HG03571 (cell line): ENCODE measurements around the gene GPATCH3.
"Not testable (repeated sequence)": the region's sequence is repeated elsewhere in the genome, so short reads cannot be mapped to it uniquely, and the experiment has no call there.

Source experiments
- ATAC-seq: cut with Tn5 transposase; IDR thresholded peaks from one replicate; pipeline ENCODE4 v1.9.1; 2021; ENCODE audit not compliant: unreplicated experiment

GPATCH3 gene

DNA sequence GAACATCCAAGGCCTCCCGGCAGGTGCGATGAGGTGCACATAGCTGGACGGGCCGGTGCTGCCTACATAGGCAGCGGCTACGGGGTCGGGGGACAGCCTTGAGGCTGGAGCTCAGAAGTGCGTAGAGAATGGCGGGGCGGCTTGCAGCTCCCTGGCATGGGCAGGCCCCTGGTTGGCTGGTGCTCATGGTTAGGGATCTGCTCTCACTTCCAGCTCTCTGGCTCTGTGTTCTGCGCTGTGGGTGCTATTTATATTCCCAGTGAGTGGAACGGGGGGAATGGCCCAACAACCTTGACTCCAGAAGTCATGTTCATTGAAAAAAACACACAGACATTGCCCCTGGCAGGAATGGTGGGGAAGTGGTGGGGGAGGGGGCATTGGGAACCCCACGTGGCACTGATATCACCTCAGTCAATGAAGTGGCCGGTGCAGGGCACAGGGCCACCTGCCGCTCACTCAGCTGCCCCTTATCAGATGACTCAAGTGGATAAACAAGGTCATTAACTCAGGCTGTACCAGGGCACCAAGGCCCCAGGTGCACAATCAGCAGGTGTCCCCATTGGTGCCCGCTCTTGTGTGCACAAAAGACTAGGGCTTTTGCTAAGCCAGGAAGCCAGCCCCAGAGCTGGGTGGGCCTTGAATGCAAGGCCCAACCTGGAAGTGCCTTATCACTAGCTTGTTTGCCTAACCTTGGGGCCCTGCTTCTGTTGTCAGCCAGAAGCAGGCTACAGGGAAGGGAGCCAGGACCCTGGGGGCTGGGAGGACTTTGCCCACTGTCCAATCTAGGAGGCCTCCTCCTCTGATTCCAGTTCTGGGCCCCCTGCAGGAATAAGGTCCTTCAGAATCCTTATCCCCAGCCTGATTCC, 13.7 kb upstream of the GPATCH3 start, which contains the start of gene NR0B2:
TSS of gene NR0B2 (minus strand) at position 222 of the 866 bp plus-strand sequence. CDS start at position 187, 35 bp downstream.
- ATAC-seq: no peak

DNA sequence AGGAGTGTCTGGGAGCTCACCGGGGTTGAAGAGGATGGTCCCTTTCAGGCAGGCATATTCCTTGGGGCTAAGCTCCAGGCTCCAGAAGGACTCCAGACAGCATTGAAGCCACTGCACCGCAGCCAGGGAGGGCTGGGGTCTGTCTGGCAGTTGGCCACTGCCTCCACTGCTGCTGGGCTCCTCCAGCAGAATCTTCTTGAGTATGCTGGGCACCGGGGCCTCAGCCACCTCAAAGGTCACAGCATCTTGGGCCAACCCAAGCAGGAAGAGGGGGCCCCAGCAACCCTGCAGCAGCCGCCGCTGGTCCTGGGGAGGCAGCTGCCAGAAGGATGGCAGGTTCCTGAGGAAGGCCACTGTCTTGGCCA, 13.1 kb upstream of the GPATCH3 start:
- ATAC-seq: no peak

DNA sequence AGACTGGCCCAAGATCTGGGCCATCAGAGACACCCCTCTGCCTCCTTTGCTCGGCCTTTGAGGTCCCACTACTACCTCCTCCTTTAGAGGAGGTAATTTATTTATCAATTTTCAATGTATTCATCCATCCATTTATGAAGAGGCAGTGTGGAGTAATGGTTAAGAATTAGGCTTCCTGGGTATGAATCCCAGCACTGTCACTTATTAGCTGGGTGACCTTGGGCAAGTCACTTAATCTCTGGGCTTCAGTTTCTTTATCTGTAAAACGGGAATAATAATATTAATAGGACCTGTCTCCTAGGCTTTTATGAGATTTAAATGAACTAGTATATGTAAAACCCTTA, 11.9 kb upstream of the GPATCH3 start:
- no peak for ATAC-seq

DNA sequence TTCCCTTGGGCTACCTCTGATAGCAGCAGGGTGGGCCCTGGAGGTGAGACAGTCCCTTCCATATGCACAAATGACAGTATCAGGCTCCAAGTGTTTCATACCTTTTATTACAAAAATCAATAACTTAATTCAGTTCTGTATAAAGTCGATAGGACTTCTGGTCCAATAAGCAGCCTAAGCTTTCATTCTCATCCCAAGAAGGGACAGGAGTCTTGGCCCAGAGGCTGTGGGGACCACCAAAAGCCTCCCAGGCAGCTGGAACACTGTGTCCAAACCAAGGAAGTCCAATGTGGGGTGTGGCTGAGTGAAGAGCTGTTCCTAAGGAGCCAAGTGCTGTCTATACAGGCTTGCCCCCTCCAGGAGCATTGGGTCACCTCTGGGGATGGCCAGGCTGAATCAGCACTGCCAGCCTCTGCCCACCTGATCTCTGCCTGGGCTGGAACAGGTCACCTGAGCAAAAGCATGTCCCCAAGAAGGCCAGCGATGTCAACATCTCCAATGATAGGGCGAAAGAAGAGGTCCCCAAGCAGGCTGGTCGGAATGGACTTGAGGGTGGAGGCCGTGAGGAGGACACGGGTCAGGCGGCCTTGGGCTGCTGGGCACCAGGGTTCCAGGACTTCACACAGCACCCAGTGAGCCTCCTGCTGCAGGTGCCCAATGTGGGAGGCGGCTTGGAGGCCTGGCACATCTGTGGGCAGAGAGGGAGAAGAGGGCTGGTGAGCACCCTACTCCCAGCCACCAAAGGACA, 11.3 kb upstream of the GPATCH3 start:
- no peak for ATAC-seq

- ATAC-seq: no peak
These were observed 10.3 kb upstream of the GPATCH3 start for GRCh38 chr1:26910343-26911160.

DNA sequence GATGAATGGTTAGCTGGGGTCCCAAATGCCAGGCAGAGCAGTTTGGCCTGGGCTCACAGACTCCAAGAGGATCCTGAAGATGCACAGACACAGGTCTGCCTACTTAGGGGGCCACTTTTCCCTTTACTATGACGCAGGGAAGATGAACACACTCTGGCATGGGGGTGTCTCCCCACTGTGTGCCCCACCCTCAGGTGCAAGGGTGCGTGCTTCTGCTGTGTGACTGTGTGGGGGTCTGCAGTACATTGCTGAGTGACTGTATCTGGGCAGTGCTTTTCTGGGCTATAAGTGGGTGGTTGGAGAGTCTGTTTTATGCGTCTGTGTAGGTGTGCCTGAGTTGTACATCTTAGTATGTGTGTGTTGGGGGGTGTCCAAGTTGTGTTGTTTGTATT, 9.7 kb upstream of the GPATCH3 start:
- ATAC-seq: no peak

GRCh38 chr1:26907071-26907917, 7.0 kb upstream of the GPATCH3 start:
- ATAC-seq: no peak

GRCh38 chr1:26900815-26901511, 696 bp upstream of the GPATCH3 start:
- ATAC-seq: no peak

GRCh38 chr1:26897351-26897750, 2.9 kb downstream of the GPATCH3 start:
- no peak for ATAC-seq

DNA sequence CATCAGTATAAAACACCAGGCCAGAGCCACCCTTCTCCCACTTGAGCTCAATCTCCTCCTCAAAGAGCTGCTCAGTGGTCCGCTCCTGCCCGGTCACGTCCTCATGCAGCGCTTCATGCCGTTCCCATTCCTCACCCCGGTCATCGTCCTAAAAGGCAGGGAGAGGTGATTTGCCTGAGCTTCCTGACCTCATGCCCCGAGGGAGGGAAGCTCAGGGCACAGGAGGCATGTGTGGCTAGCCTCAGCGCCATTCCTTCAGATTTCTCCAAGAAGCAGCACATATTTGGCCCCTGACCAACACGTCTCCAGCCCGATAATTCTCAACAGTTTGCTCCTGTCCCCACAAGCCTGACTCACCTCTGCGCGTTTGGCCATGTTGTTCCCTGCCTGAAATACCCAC, 6.0 kb downstream of the GPATCH3 start:
- no peak for ATAC-seq

DNA sequence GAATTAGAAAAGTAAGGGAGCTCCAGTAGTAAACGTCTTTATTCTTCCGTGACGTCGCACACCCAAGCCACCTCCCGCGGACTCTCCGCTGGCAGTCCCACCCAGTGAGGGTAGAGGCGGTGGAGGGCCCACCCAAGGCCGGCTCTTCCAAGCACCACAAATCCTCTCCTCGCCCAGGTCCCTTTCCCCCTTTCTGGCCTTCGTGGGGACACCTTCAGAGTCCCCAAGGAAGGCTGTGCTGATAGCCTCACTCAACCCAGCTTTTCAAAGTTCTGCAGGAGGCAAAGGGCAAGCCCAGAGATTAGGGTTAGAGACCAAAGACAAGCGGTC, 9.8 kb downstream of the GPATCH3 start:
- ATAC-seq: peak; percentile 26

DNA sequence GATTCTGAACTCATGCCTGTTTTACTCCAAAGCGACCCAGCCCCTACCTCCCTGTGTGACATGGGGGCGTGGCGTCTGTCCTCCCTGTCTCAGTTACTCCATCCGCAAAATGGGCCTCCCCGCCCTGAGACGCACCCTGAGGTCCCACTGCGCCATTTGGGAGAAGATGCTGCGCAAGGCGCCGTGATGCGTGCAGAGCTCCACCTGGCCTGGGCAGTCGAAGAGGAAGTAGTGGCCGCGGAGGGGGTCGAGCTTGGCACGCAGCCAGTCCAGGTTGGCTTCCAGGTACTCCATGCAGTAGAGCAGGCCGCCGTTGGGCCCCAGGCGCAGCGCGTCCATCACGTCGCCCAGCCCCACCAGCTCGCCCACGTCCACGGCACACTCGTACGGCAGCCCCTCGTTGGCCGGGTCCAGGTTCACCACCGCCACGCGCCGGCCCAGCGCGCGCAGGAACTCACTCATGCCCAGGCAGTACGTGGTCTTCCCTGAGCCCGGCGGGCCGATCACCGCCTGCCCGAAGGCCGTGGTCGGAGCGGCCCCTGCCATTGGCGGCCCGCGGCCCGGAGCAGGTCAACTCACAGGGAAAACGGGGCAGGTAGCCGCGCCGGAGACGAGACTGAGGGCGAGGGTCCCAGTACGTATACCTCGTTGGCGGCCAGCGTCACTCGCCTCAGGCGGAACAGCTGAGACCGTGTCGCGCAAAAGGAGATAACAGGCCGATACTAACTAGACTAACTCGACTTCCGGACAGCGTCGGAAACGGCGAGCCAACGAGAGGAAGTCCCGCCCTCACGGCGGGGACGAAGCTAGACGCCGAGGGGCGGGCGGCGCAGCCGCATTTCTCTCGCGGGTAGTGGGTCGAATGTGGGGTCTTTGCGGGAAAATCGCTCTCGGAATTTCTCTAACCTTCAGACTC, 10.5 kb downstream of the GPATCH3 start, which contains the start of gene GPN2:
TSS of gene GPN2 (minus strand) at position 733 of the 916 bp plus-strand sequence. CDS start at position 546, 187 bp downstream.
- peak; percentile 82 for ATAC-seq

- ATAC-seq: no peak
These were observed 12.0 kb downstream of the GPATCH3 start for GRCh38 chr1:26888231-26888630.

DNA sequence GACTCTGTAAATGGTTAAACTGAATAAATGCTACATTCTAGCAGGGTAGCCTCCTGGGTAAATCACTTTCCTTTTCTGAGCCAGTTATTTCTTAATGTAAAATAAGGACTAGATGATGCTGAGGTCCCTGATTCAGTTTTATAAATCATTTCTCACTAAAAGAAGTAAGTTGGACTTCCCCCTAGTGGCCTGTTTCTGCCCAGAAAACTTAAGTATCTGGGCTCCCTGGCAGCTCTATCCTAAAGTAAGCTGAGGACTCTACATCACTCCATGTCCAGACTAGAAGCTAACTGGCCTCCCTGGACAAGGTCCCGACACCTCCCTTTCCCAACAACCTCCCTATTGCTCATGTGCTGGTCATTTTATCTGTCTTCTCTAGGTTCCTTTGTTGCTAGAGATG, 13.1 kb downstream of the GPATCH3 start:
- ATAC-seq: no peak

DNA sequence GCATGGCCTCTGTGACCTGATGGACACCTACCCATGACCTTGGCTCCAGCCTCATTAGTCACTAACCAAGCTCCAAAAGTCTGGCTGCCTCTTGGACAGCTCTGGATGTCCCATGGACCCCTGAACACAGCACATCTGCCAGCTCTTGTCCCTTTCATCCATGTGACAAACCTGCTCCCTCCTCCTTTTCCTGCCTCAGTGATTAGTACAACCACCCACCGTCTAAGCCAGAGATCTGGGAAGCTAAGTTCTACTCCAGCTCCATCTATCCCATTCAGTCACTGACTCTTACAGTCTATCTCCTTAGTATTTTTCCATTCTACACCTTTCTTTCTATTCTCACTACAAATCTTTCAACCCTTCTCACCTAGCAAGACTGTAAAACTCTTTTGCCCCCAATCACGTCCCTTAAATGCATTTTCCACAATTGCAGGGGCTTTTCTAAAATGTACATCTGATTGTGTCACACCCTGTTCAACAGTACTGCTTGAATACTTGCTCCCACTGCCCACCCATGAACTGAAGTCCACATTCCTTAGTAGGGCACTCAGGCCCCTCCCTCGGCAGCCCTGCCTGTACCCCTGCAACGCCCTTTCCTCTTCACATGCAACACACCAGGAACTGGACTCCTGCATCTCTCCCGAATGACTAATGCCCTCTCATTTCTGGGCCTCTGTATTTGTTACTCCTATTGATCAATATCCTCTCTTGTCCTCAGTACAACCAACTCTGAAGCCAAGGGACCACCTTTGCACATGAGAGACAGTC, 17.4 kb downstream of the GPATCH3 start:
- ATAC-seq: no peak

DNA sequence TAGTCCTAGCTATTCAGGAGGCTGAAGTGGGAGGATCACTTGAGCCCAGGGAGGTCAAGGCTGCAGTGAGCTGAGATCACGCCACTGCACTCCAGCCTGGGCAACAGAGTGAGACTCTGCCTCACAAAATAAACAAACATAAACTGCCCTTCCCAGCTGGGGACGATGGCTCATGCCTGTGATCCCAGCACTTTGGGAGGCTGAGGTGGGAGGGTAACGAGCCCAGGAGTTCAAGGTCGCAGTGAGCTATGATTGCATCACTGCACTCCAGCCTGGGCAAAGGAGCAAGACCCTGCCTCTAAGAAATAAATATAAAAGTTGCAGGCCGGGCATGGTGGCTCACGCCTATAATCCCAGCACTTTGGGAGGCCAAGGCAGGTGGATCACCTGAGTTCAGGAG, 18.7 kb downstream of the GPATCH3 start:
- not testable (repeated sequence) for ATAC-seq

GRCh38 chr1:26879793-26880192, 20.5 kb downstream of the GPATCH3 start:
- ATAC-seq: no peak

DNA sequence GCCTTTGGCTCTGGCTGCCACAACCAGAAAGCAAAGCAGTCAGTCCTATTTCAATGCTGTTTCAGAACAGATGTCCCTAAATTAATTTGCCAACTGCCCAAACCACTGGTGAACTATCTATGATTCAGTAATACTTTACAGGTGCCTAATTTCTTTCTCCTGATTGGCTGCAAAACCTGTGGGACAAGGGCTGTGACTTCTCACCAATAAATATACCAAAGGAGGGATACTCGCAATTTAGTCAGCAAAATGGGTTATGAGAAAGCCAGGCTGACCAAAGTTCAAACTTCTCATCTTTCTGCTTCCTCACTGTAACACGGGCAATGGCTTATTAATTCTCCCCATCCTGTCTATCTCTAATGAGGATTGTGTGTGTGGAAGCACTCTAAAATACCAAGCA, 22.9 kb downstream of the GPATCH3 start:
- ATAC-seq: no peak
